K562 (cell line): ENCODE data around the gene PIGL. TPM values are rescaled to one million over a fixed set of nuclear protein-coding genes. Genes with fewer than 3 reads are reported as not detected.

Experiments
- ARHGAP35 ChIP-seq: fragments of 450-650 bp; IDR thresholded peaks from 2 replicates; pipeline ENCODE4 v1.6.1; 2018; ENCODE audit not compliant: partially characterized antibody
- HNRNPUL1 ChIP-seq: fragments of 200-400 bp; formaldehyde crosslinking; IDR thresholded peaks from 2 replicates; pipeline ENCODE4 v1.6.1; 2017; ENCODE audit warnings: low read length
- KLF16 ChIP-seq: IDR thresholded peaks from 2 replicates; pipeline ENCODE4 v1.6.1; 2016; ENCODE audit warnings: antibody characterized with exemption
- PCBP2 ChIP-seq: fragments of 200-400 bp; formaldehyde crosslinking; IDR thresholded peaks from 2 replicates; pipeline ENCODE4 v1.6.1; 2018; ENCODE audit warnings: low read length, low read depth, mild to moderate bottlenecking, moderate library complexity; ENCODE audit not compliant: poor library complexity, severe bottlenecking
- PHF21A ChIP-seq: fragments of 450-650 bp; IDR thresholded peaks from 2 replicates; pipeline ENCODE4 v1.6.1; 2017; ENCODE audit warnings: low read depth, borderline replicate concordance
- PRPF4 ChIP-seq: fragments of 200-400 bp; formaldehyde crosslinking; IDR thresholded peaks from one replicate; pipeline ENCODE4 v1.6.1; 2017; ENCODE audit warnings: low read length, low read depth, mild to moderate bottlenecking; ENCODE audit not compliant: insufficient read depth, poor library complexity, severe bottlenecking
- TFAP4 ChIP-seq: sonication (generic); formaldehyde crosslinking; IDR thresholded peaks from 2 replicates; pipeline ENCODE4 v1.8.0; 2022; ENCODE audit warnings: missing genetic modification reagents, mild to moderate bottlenecking, moderate library complexity, borderline replicate concordance
- TGIF2 ChIP-seq: sonication (generic); formaldehyde crosslinking; IDR thresholded peaks from 2 replicates; pipeline ENCODE4 v1.8.1; 2022; ENCODE audit warnings: mild to moderate bottlenecking, missing genetic modification reagents, moderate library complexity
- ZBTB26 ChIP-seq: fragments of 450-650 bp; formaldehyde crosslinking; IDR thresholded peaks from 2 replicates; pipeline ENCODE4 v1.4.0; 2022; ENCODE audit warnings: missing genetic modification characterization
- ZBTB40 ChIP-seq, 2 experiments: fragments of 450-650 bp in 1 of 2; sonication (generic) in 1 of 2; formaldehyde crosslinking in 1 of 2; IDR thresholded peaks; 2 replicates each; pipeline versions ENCODE4 v1.7.1 to v1.9.0; 2016 to 2022; ENCODE audit warnings: inconsistent platforms in 1 of 2, mild to moderate bottlenecking in 1 of 2, missing genetic modification reagents in 1 of 2
- ZBTB9 ChIP-seq: fragments of 450-650 bp; formaldehyde crosslinking; IDR thresholded peaks from 2 replicates; pipeline ENCODE4 v1.4.0; 2020; ENCODE audit warnings: mild to moderate bottlenecking, moderate library complexity
- ZNF436 ChIP-seq: fragments of 250-450, 450-650 bp; sonication (Bioruptor Pico); formaldehyde crosslinking; IDR thresholded peaks from 2 replicates; pipeline ENCODE4 v1.7.0; 2020; ENCODE audit warnings: mild to moderate bottlenecking
- polyA plus RNA-seq, 8 experiments: library from polyadenylated mRNA; depleted of rRNA in 4 of 8; stranded (reverse) in 5 of 8; unstranded in 3 of 8; fragments of >200 nt; fragmentation: Nextera tagmentation in 2 of 8; fragmentation: Illumina TruSeq in 1 of 8; extraction: Ambion mirVana in 2 of 8; extraction: Trizol in 1 of 8; gene quantifications; 2 replicates each; pipeline versions ENCODE4 v1.2.1 to v1.2.3, GENCODE V29; 2011 to 2014; ENCODE audit warnings: inconsistent platforms in 1 of 8, missing spikeins in 1 of 8
- total RNA-seq, 7 experiments: library from RNA; depleted of rRNA in 6 of 7; stranded (reverse); fragments of >200 nt in 6 of 7; fragmentation: Illumina TruSeq in 2 of 7; extraction: Trizol in 2 of 7; gene quantifications; 2 replicates each; pipeline versions ENCODE4 v1.2.1 to v1.2.3, GENCODE V29; 2011 to 2021; ENCODE audit warnings: low replicate concordance in 1 of 7

The PIGL gene
- total and polyA plus RNA-seq, 9 of the 15 experiments (the other 6 are each of a cell fraction or from before 2014, with no cell fraction given), result 19.9 to 55.3 (median 29.6) TPM

DNA sequence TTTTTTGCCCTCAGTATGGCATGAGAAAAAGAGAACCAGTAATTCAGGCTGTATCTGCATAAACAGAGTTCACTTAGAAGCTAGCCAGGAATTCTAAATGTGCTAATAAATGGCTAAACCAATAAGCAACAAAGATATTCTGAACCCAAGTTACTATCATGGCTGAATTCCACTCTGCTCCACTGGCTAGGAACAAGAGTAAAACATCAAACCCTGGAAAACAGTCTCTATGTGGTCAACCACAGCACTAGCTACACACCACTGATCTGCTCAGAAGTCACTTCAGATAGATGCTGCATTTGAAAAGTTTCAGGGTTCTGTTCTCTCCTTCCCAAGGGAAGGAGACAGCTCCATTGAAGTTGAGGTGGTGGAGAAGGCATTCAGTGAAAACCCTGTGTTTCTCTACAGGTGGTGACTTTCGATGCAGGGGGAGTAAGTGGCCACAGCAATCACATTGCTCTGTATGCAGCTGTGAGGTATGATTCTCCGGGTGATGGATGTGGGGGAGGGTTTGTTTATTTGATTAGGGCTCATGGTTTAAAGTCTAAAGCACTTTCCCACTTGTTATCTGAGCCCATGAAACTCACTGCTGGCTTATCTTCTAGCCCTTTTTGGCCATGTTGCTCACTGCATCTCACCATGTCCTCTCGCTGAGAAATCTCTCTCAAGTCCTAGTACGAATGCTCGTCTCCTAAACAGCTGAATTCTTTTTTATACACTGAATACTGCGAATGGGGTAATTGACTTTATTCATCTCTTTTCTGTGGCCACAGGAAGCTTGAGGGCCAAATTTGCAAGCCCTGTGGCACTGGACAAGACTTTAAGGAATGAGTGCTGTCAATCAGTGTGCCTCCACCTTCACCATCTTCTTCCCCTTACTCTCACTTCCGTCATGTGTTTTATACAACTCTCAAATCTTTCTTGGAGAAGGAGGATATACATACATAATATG, 96.4 kb downstream of the PIGL start (continued):
- TF ChIP-seq ZBTB40 (IDR thresholded peaks at IDR 0.05) (no peak), ZBTB40 (CRISPR knock-in tag; IDR thresholded peaks at IDR 0.05) (no peak), TGIF2 (no peak), PHF21A (no peak), KLF16 (peak; percentile 83), HNRNPUL1 (no peak), ZNF436 (CRISPR knock-in tag) (no peak), PCBP2 (no peak), ZBTB9 (CRISPR knock-in tag) (no peak), TFAP4 (peak; percentile 53), ARHGAP35 (no peak), ZBTB26 (CRISPR knock-in tag) (no peak), PRPF4 (no peak)
